Measurements from ENCODE around the gene GALNT9. TPM values are rescaled to one million over a fixed set of nuclear protein-coding genes. Genes with fewer than 3 reads are reported as not detected.
"Not testable (repeated sequence)": the region's sequence is repeated elsewhere in the genome, so short reads cannot be mapped to it uniquely, and the experiment has no call there.

Gene GALNT9
- total RNA-seq, 2 experiments from 2014 or later = not detected

GRCh38 chr12:132300789-132301722 lies 28.3 kb downstream of the GALNT9 start:
- ATAC-seq (no peak), DNase-seq (no peak)
- Mint-ChIP-seq H3K27ac (no peak overlapping the region), H3K4me3 (no peak overlapping the region), H3K4me1 (no peaks in the 10 kb centered on the region), H3K27me3 (no peaks in the 10 kb centered on the region), H3K9me3 (ENCODE audit: low read depth) (no peaks in the 10 kb centered on the region), H3K36me3 (no peaks in the 10 kb centered on the region)
- CTCF ChIA-PET = no interaction called here

- Mint-ChIP-seq H3K4me3 (no peak overlapping the region), H3K4me1 (no peaks in the 10 kb centered on the region), H3K27me3 (no peaks in the 10 kb centered on the region), H3K27ac (no peak overlapping the region), H3K9me3 (ENCODE audit: low read depth) (no peaks in the 10 kb centered on the region), H3K36me3 (no peaks in the 10 kb centered on the region)
- CTCF ChIA-PET = no interaction called here
- ATAC-seq = no peak
- no peak for DNase-seq
These were observed 33.3 kb downstream of the GALNT9 start for GRCh38 chr12:132296063-132296462.

GRCh38 chr12:132295561-132295960 lies 33.8 kb downstream of the GALNT9 start:
- ATAC-seq; H3K36me3 Mint-ChIP-seq; H3K9me3 Mint-ChIP-seq (ENCODE audit: low read depth); H3K4me3 Mint-ChIP-seq; DNase-seq; CTCF ChIA-PET; H3K4me1 Mint-ChIP-seq; H3K27me3 Mint-ChIP-seq; H3K27ac Mint-ChIP-seq: not testable (repeated sequence)

- CTCF ChIA-PET = no interaction called here
- Mint-ChIP-seq H3K27me3 (no peaks in the 10 kb centered on the region), H3K4me1 (no peaks in the 10 kb centered on the region), H3K9me3 (ENCODE audit: low read depth) (no peaks in the 10 kb centered on the region), H3K27ac (no peak overlapping the region), H3K36me3 (no peaks in the 10 kb centered on the region), H3K4me3 (no peak overlapping the region)
- no peak for DNase-seq
- no peak for ATAC-seq
These were observed 34.3 kb downstream of the GALNT9 start for GRCh38 chr12:132295101-132295526.

- no peak for ATAC-seq
- no peaks in the 10 kb centered on the region for H3K9me3 Mint-ChIP-seq (ENCODE audit: low read depth)
- H3K27ac Mint-ChIP-seq = no peak overlapping the region
- H3K4me1 Mint-ChIP-seq = no peaks in the 10 kb centered on the region
- CTCF ChIA-PET = no interaction called here
- no peaks in the 10 kb centered on the region for H3K36me3 Mint-ChIP-seq
- H3K27me3 Mint-ChIP-seq = no peaks in the 10 kb centered on the region
- no peak for DNase-seq
- H3K4me3 Mint-ChIP-seq = no peak overlapping the region
These were observed 35.0 kb downstream of the GALNT9 start for GRCh38 chr12:132294121-132295034.

- Mint-ChIP-seq H3K27me3 (no peaks in the 10 kb centered on the region), H3K4me1 (no peaks in the 10 kb centered on the region), H3K9me3 (ENCODE audit: low read depth) (no peaks in the 10 kb centered on the region), H3K27ac (no peak overlapping the region), H3K4me3 (no peak overlapping the region), H3K36me3 (no peaks in the 10 kb centered on the region)
- CTCF ChIA-PET = no interaction called here
- ATAC-seq = no peak
- no peak for DNase-seq
These were observed 36.8 kb downstream of the GALNT9 start for GRCh38 chr12:132292328-132293319.

GRCh38 chr12:132291402-132292175 lies 37.8 kb downstream of the GALNT9 start:
- H3K4me3 Mint-ChIP-seq = no peak overlapping the region
- no peaks in the 10 kb centered on the region for H3K36me3 Mint-ChIP-seq
- ATAC-seq = no peak
- H3K4me1 Mint-ChIP-seq = no peaks in the 10 kb centered on the region
- peaks cover 7% of the 10 kb centered on the region for H3K27me3 Mint-ChIP-seq
- H3K9me3 Mint-ChIP-seq (ENCODE audit: low read depth) = no peaks in the 10 kb centered on the region
- DNase-seq = no peak
- H3K27ac Mint-ChIP-seq = no peak overlapping the region
- CTCF ChIA-PET = no interaction called here

- Mint-ChIP-seq H3K4me1 (no peaks in the 10 kb centered on the region), H3K36me3 (no peaks in the 10 kb centered on the region), H3K27me3 (peaks cover 18% of the 10 kb centered on the region), H3K4me3 (no peak overlapping the region), H3K27ac (no peak overlapping the region), H3K9me3 (ENCODE audit: low read depth) (no peaks in the 10 kb centered on the region)
- DNase-seq (no peak), ATAC-seq (no peak)
- CTCF ChIA-PET = no interaction called here
These were observed 39.2 kb downstream of the GALNT9 start for GRCh38 chr12:132290203-132290540.

- Mint-ChIP-seq H3K27me3 (peaks cover 19% of the 10 kb centered on the region), H3K9me3 (ENCODE audit: low read depth) (no peaks in the 10 kb centered on the region), H3K4me3 (no peak overlapping the region), H3K4me1 (no peaks in the 10 kb centered on the region), H3K27ac (no peak overlapping the region), H3K36me3 (no peaks in the 10 kb centered on the region)
- DNase-seq (no peak), ATAC-seq (no peak)
- CTCF ChIA-PET = no interaction called here
These were observed 39.8 kb downstream of the GALNT9 start for GRCh38 chr12:132289356-132290202.

- CTCF ChIA-PET = no interaction called here
- no peak overlapping the region for H3K4me3 Mint-ChIP-seq
These were observed 40.7 kb downstream of the GALNT9 start for GRCh38 chr12:132288516-132289215.

GRCh38 chr12:132287391-132288238 lies 41.8 kb downstream of the GALNT9 start:
- Mint-ChIP-seq H3K4me1 (no peaks in the 10 kb centered on the region), H3K9me3 (ENCODE audit: low read depth) (no peaks in the 10 kb centered on the region), H3K4me3 (no peak overlapping the region), H3K27ac (no peak overlapping the region), H3K36me3 (no peaks in the 10 kb centered on the region), H3K27me3 (peaks cover 28% of the 10 kb centered on the region)
- CTCF ChIA-PET = no interaction called here
- ATAC-seq (no peak), DNase-seq (no peak)

More at GRCh38 chr12:132288516-132289215, 40.7 kb downstream of the GALNT9 start:
- no peaks in the 10 kb centered on the region for H3K4me1 Mint-ChIP-seq
- ATAC-seq = no peak
- H3K27me3 Mint-ChIP-seq = peaks cover 27% of the 10 kb centered on the region
- no peaks in the 10 kb centered on the region for H3K36me3 Mint-ChIP-seq
- H3K27ac Mint-ChIP-seq = no peak overlapping the region
- no peak for DNase-seq
- H3K9me3 Mint-ChIP-seq (ENCODE audit: low read depth) = no peaks in the 10 kb centered on the region

Measured in activated CD8-positive, alpha-beta memory T cell treated with anti-CD3 and anti-CD28 coated beads, Interleukin-2, amount 10 ng/mL, durations not matched to agents 7 days and 5 days (primary cell).